Measurements from ENCODE around the gene PCK1. TPM values are rescaled to one million over a fixed set of nuclear protein-coding genes. Genes with fewer than 3 reads are reported as not detected.

PCK1 gene
- total and polyA plus RNA-seq, 2 donors (not counting 1 experiment from before 2014, with no cell fraction given), result under 0.01 TPM; not detected in 1

DNA sequence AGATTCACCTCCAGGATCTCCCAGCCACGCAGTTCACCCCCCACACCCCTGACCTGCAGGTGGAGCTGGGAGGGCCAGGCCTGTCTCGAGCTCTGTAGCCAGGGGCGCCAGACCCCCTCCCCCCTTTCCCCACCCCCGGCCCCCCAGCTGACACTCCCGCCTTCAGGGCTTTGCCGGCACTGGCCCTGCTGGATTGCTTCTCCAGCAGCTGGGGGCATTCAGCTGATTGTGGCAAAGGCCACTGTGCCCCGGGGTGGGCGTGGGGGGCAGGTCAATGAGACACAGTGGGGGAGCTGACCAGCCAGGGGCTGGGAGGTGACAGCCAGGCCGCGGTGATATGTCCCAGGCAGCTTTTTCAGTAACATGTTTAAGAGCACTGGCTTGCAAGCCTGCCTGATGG is 37.1 kb downstream of the PCK1 start:
- Histone ChIP-seq H3K36me3 (ENCODE audit: control insufficient read depth, insufficient read depth, low read length) (no peaks in the 10 kb centered on the region), H3K9ac (ENCODE audit: insufficient read depth, low read length) (no peak overlapping the region), H3K27me3 (ENCODE audit: control insufficient read depth, insufficient read depth, low read length) (no peaks in the 10 kb centered on the region), H3K4me1 (ENCODE audit: control insufficient read depth, extremely low read depth, insufficient read depth, low read length) (no peaks in the 10 kb centered on the region), H3K4me2 (ENCODE audit: extremely low read depth, insufficient read depth, low read length) (no peak overlapping the region), H3K27ac (ENCODE audit: insufficient read depth, low read length) (no peak overlapping the region), H2AFZ (ENCODE audit: low read length) (no peak overlapping the region), H3K4me3 (replicated peaks in 1 of 4; ENCODE audit: control extremely low read depth in 1 of 4, insufficient read depth in 1 of 4, low read depth in 3 of 4, low read length in 4 of 4) (no peak overlapping the region), H3K9me3 (ENCODE audit: control insufficient read depth, insufficient read depth, low read depth, low read length) (no peaks in the 10 kb centered on the region), H3K79me2 (ENCODE audit: control insufficient read depth, insufficient read depth, low read length) (no peaks in the 10 kb centered on the region), H4K20me1 (ENCODE audit: control insufficient read depth, extremely low read depth, insufficient read depth, low read length) (no peaks in the 10 kb centered on the region)
- DNase-seq (ENCODE audit: low read depth in 2 of 2), result no peak
- no peak for TF ChIP-seq EZH2 (IDR thresholded peaks at IDR 0.05; ENCODE audit: low read length, missing control alignments)
- TF ChIP-seq, protein P1, sequence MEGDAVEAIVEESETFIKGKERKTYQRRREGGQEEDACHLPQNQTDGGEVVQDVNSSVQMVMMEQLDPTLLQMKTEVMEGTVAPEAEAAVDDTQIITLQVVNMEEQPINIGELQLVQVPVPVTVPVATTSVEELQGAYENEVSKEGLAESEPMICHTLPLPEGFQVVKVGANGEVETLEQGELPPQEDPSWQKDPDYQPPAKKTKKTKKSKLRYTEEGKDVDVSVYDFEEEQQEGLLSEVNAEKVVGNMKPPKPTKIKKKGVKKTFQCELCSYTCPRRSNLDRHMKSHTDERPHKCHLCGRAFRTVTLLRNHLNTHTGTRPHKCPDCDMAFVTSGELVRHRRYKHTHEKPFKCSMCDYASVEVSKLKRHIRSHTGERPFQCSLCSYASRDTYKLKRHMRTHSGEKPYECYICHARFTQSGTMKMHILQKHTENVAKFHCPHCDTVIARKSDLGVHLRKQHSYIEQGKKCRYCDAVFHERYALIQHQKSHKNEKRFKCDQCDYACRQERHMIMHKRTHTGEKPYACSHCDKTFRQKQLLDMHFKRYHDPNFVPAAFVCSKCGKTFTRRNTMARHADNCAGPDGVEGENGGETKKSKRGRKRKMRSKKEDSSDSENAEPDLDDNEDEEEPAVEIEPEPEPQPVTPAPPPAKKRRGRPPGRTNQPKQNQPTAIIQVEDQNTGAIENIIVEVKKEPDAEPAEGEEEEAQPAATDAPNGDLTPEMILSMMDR (conservative IDR thresholded peaks at IDR 0.05 in 1 of 2, IDR thresholded peaks at IDR 0.05 in 1 of 2; ENCODE audit: low read depth in 1 of 2, low read length in 2 of 2), result no peak

DNA sequence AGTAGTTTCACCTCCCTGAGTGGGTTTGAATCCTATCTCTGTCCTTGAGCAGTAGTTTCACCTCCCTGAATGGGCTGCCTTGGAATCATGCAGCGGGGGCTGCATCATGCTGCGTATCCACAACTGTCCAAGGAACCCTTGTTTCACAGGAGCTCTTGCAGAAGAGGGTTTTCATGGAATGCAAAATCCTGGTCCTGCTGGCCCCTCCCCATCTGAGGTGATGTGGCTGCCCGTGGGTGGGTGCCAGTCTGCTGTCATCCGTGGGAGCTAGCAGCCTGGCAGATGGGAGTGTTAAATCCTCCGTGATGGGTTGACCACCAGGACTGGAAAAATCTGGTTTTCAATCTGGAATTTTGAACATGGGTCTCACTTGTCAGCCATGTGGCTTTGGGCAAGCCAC is 37.6 kb downstream of the PCK1 start:
- no peaks in the 10 kb centered on the region for H3K9me3 ChIP-seq (ENCODE audit: control insufficient read depth, insufficient read depth, low read depth, low read length)
- H3K27ac ChIP-seq (ENCODE audit: insufficient read depth, low read length), result no peak overlapping the region
- no peak overlapping the region for H3K4me3 ChIP-seq (replicated peaks in 1 of 4; ENCODE audit: control extremely low read depth in 1 of 4, insufficient read depth in 1 of 4, low read depth in 3 of 4, low read length in 4 of 4)
- no peak overlapping the region for H3K4me2 ChIP-seq (ENCODE audit: extremely low read depth, insufficient read depth, low read length)
- H3K9ac ChIP-seq (ENCODE audit: insufficient read depth, low read length), result no peak overlapping the region
- no peaks in the 10 kb centered on the region for H3K79me2 ChIP-seq (ENCODE audit: control insufficient read depth, insufficient read depth, low read length)
- DNase-seq (ENCODE audit: low read depth in 2 of 2), result no peak
- H4K20me1 ChIP-seq (ENCODE audit: control insufficient read depth, extremely low read depth, insufficient read depth, low read length), result no peaks in the 10 kb centered on the region
- H2AFZ ChIP-seq (ENCODE audit: low read length), result no peak overlapping the region
- H3K27me3 ChIP-seq (ENCODE audit: control insufficient read depth, insufficient read depth, low read length), result no peaks in the 10 kb centered on the region
- no peaks in the 10 kb centered on the region for H3K4me1 ChIP-seq (ENCODE audit: control insufficient read depth, extremely low read depth, insufficient read depth, low read length)
- TF ChIP-seq, protein P1 (conservative IDR thresholded peaks at IDR 0.05 in 1 of 2, IDR thresholded peaks at IDR 0.05 in 1 of 2; ENCODE audit: low read depth in 1 of 2, low read length in 2 of 2), result no peak
- TF ChIP-seq EZH2 (IDR thresholded peaks at IDR 0.05; ENCODE audit: low read length, missing control alignments), result no peak
- no peaks in the 10 kb centered on the region for H3K36me3 ChIP-seq (ENCODE audit: control insufficient read depth, insufficient read depth, low read length)

DNA sequence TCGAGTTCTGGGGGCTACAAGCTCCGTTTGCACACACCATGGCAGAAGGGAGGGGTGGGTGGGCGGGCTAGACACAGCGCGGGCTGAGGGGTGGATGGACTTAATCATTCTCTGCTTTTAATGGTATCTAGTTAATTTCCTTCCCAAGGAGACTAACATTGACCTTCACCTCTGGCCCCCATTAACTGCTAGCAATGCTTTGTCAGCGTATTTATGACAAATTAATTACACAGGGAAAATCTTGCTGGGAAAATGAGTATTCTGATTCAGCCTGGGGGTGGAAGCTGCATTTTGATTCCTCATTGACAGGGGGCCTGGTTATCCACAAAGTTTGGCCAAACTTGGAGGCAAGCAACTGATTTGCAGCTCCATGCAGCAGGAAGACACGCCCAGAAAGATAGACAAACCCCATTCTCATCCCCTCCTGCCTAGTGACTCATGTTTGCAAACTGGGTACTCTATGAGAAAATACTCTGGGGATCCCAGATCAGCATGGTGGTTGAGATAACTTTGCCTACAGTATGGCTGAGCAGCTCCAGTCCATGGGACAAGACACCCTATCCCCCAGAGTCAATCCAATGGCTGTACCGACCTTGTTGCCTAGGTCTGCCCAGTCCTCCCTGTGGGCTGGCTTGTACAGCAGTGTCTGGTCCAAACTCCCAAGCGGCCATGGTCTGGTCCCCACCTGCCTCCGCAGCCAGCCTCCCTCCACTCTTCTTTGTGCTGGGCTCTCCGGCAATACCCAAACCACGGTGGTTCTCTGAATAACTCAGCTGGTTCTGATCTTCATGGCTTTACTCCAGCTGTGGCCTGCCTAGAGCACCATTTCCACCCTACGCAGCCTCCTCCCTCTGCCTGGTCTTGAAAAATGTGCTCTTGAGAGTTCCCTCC is 39.7 kb downstream of the PCK1 start:
- Histone ChIP-seq H3K4me2 (ENCODE audit: extremely low read depth, insufficient read depth, low read length) (no peak overlapping the region), H3K27me3 (ENCODE audit: control insufficient read depth, insufficient read depth, low read length) (no peaks in the 10 kb centered on the region), H3K79me2 (ENCODE audit: control insufficient read depth, insufficient read depth, low read length) (no peaks in the 10 kb centered on the region), H3K27ac (ENCODE audit: insufficient read depth, low read length) (no peak overlapping the region), H3K4me3 (replicated peaks in 1 of 4; ENCODE audit: control extremely low read depth in 1 of 4, insufficient read depth in 1 of 4, low read depth in 3 of 4, low read length in 4 of 4) (no peak overlapping the region), H2AFZ (ENCODE audit: low read length) (no peak overlapping the region), H3K4me1 (ENCODE audit: control insufficient read depth, extremely low read depth, insufficient read depth, low read length) (no peaks in the 10 kb centered on the region), H3K36me3 (ENCODE audit: control insufficient read depth, insufficient read depth, low read length) (no peaks in the 10 kb centered on the region), H3K9me3 (ENCODE audit: control insufficient read depth, insufficient read depth, low read depth, low read length) (no peaks in the 10 kb centered on the region), H4K20me1 (ENCODE audit: control insufficient read depth, extremely low read depth, insufficient read depth, low read length) (no peaks in the 10 kb centered on the region), H3K9ac (ENCODE audit: insufficient read depth, low read length) (no peak overlapping the region)
- TF ChIP-seq, protein P1 (conservative IDR thresholded peaks at IDR 0.05 in 1 of 2, IDR thresholded peaks at IDR 0.05 in 1 of 2; ENCODE audit: low read depth in 1 of 2, low read length in 2 of 2), result no peak
- no peak for TF ChIP-seq EZH2 (IDR thresholded peaks at IDR 0.05; ENCODE audit: low read length, missing control alignments)
- no peak for DNase-seq (ENCODE audit: low read depth in 2 of 2)

Measured in fibroblast of lung (primary cell).